GM19239 (cell line): ENCODE measurements around the gene GLI3.

Source experiments
- DNase-seq: peaks from one replicate; pipeline ENCODE4 v3.0.0; 2011; ENCODE audit warnings: low spot score; ENCODE audit not compliant: insufficient read length
- FAIRE-seq: peaks from 2 replicates; lab custom pipeline; 2011; peaks lifted over from hg19 to GRCh38; lab: Jason Lieb, UNC

The GLI3 gene

GRCh38 chr7:42065942-42066341, 171.1 kb downstream of the GLI3 start:
- FAIRE-seq (no peak), DNase-seq (no peak)

GRCh38 chr7:42065015-42065414, 172.0 kb downstream of the GLI3 start:
- DNase-seq, result no peak
- FAIRE-seq, result no peak

- DNase-seq, result no peak
- FAIRE-seq, result no peak
Measured at GRCh38 chr7:42064534-42064933, 172.5 kb downstream of the GLI3 start.

GRCh38 chr7:42059275-42059674, 177.7 kb downstream of the GLI3 start:
- no peak for FAIRE-seq
- DNase-seq, result no peak

GRCh38 chr7:42057331-42057730, 179.7 kb downstream of the GLI3 start:
- FAIRE-seq (no peak), DNase-seq (no peak)

GRCh38 chr7:42055171-42055570, 181.8 kb downstream of the GLI3 start:
- FAIRE-seq, result no peak
- DNase-seq, result no peak

- no peak for DNase-seq
- no peak for FAIRE-seq
Measured at GRCh38 chr7:42053834-42054233, 183.2 kb downstream of the GLI3 start.

- no peak for DNase-seq
- no peak for FAIRE-seq
Measured at GRCh38 chr7:42049761-42050160, 187.2 kb downstream of the GLI3 start.

GRCh38 chr7:42046483-42046882, 190.5 kb downstream of the GLI3 start:
- FAIRE-seq (no peak), DNase-seq (no peak)

- no peak for DNase-seq
- no peak for FAIRE-seq
Measured at GRCh38 chr7:42045961-42046360, 191.0 kb downstream of the GLI3 start.

GRCh38 chr7:42039921-42040320, 197.1 kb downstream of the GLI3 start:
- FAIRE-seq (no peak), DNase-seq (no peak)

GRCh38 chr7:42035210-42035609, 201.8 kb downstream of the GLI3 start:
- FAIRE-seq (no peak), DNase-seq (no peak)

- FAIRE-seq, result no peak
- DNase-seq, result no peak
Measured at GRCh38 chr7:42033480-42033879, 203.5 kb downstream of the GLI3 start.

GRCh38 chr7:42029405-42029804, 207.6 kb downstream of the GLI3 start:
- DNase-seq (no peak), FAIRE-seq (no peak)

- FAIRE-seq, result no peak
- no peak for DNase-seq
Measured at GRCh38 chr7:42027521-42027920, 209.5 kb downstream of the GLI3 start.

- DNase-seq (no peak), FAIRE-seq (no peak)
Measured at GRCh38 chr7:42026622-42027197, 210.3 kb downstream of the GLI3 start.

GRCh38 chr7:42025635-42026375, 211.2 kb downstream of the GLI3 start:
- DNase-seq (no peak), FAIRE-seq (no peak)

GRCh38 chr7:42024537-42024936, 212.5 kb downstream of the GLI3 start:
- no peak for FAIRE-seq

GRCh38 chr7:42023262-42023661, 213.7 kb downstream of the GLI3 start:
- DNase-seq (no peak), FAIRE-seq (no peak)

More at GRCh38 chr7:42024537-42024936, 212.5 kb downstream of the GLI3 start:
- no peak for DNase-seq

- DNase-seq, result no peak
- no peak for FAIRE-seq
Measured at GRCh38 chr7:42022791-42023190, 214.2 kb downstream of the GLI3 start.

- FAIRE-seq, result no peak
- DNase-seq, result no peak
Measured at GRCh38 chr7:42022056-42022455, 215.0 kb downstream of the GLI3 start.

- FAIRE-seq (no peak), DNase-seq (no peak)
Measured at GRCh38 chr7:42021631-42022030, 215.4 kb downstream of the GLI3 start.
